Non-pigmented ciliary epithelial cell (primary cell): ENCODE results near the gene SEMA5B.

ENCODE experiments used
- DNase-seq: peaks from one replicate; pipeline ENCODE4 v3.0.0-alpha.2; 2010; ENCODE audit warnings: low read depth

The SEMA5B gene

DNA sequence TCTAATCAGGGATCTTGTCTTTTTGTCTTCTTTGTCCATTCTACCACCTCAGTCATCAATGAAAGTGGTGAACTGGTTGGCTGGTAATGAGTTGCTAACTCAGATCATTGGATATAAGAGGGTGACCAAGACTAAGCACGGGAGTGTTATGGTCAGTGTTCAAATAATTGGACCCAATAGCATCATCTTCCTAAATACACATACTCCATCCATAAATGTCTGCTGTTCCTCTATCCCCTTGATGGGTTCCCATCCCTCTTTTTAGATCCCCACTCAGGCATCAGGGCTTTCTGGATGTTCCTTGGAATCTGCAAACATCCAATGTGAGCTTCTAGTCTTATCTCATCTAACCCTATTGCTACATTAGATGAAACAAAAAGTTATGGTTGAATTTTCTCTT is 3.5 kb downstream of the SEMA5B start:
- no peak for DNase-seq

DNA sequence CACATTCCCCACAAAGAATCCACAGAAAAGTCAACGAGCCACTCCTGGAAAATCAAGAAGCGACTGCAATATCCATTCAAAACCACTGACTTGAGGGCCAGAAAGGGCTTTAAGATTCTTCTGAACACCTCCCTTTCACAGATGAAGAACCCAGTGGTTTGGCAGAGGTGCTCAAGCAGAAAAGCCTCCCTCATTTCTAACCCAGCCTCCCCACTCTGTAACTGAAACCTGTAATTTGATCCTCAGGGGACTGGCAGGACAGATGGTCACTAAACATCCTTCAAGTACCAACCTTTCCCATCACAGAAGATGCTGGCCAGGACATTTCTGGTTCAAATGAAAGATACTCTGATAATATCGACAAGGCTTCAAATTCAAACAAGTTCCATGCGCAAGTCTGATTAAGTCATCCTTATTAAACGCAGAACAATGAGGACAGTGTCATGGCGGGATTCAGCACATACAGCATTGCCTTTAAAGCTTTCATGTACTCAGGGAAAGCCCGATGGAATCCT is 5.5 kb downstream of the SEMA5B start:
- DNase-seq: no peak

DNA sequence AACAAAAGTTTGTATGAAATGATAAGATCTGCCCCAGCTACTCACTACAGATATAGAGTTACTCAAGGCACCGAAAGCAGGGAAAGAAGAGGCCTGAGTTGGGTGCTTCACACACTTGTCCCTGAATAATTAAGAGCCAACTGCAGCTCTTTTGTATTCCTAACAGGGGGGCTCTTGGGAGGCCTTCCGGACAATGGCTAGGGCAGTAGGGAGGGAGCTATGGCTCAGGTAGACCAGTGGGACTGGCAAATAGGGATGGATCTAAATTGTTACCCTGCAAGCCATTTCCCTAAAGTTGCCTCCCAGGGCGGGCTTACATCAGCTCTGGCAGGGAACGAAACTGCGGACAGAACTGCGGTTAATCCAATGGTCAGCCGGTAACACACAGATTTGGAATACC is 6.2 kb downstream of the SEMA5B start:
- DNase-seq: no peak

DNA sequence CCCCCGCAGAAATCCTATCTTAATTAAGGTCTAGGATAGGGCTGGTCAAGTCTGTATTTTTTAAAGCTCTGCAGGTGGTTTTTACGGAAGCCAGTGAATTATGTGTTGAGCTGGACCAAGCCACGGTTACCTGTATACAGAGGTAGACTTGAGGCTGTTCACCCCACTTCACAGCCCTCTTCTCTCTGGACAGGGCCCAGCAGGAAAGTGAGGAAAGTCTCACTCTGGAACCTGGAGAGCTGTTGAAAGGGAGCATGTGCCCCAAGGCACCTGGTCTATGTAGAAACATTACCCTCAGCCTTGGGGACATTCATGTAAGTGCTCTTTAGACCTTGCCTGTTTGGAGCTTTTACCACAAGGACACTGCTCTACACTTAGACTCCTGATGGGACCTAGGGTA is 6.9 kb downstream of the SEMA5B start:
- DNase-seq: no peak

DNA sequence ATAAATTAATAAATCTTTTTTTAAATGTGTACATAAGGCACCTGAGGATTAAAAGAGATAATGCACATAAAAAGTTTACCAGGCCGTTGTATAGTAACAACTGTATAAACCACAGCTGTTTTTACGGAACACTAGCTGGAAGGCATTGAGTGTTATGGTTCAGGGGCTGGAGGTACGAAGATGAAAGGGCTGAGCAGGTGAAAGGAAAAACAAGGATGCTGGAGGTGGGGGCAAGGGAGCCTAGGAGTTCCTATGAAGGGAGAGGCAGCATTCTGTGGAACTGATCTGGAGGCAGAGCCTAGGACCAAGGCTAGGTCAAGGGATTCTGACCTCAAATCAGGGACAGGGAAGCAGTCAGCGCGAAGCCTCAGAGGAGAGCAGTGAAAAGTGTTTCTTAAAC is 8.0 kb downstream of the SEMA5B start:
- no peak for DNase-seq

DNA sequence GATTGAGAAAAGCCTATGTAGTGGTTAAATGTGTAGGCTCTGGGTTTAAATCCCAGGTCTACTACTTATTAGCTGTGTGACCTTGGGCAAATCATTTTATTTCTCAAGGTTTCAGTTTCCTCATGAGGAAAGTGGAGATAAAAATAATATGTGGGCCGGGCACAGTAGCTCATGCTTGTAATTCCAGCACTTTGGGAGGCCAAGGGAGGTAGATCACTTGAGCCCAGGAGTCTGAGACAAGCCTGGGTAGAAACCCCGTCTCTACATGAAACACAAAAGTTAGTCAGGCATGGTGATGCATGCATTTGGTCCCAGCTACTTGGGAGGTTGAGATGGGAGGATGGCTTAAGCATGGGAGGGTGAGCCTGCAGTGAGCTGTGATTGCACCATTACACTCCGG is 8.4 kb downstream of the SEMA5B start:
- DNase-seq: no peak

DNA sequence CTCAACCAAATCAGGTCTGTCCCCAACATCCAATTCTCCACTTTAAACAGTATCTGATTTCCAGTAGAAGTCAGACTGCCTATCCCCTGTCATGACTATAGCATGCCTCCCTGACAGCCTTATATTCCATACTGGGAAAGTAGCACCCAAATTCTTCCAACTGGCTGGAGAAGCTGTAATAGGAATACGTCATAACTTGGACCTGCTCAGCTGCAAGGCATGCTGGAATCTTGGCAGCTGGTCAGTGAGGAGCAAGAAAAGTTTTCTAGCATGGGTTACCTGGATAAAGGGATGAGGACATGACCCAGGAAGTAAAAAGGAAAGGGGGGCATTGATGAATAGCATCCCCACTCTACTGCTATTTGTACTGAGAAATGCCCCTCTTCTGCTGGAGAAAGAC is 8.9 kb downstream of the SEMA5B start:
- no peak for DNase-seq

DNA sequence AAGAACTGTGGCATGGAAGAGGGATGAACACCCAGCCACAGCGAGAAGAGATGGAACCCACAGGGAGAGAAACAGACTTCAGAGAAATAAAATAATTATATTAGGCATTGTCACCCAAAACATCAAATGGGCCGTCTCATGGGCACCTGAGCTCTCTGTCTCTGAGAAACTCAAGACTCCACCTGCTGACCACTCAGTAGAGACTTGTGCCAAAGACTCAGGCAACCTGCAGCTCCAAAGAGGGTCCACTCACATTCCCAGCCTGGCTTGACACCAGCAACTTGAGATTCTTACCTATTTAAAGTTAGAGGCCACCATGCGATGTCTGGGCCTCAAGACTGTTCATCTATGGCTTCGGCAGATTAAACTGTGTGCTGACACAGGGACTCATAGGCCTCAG is 12.0 kb downstream of the SEMA5B start:
- no peak for DNase-seq

DNA sequence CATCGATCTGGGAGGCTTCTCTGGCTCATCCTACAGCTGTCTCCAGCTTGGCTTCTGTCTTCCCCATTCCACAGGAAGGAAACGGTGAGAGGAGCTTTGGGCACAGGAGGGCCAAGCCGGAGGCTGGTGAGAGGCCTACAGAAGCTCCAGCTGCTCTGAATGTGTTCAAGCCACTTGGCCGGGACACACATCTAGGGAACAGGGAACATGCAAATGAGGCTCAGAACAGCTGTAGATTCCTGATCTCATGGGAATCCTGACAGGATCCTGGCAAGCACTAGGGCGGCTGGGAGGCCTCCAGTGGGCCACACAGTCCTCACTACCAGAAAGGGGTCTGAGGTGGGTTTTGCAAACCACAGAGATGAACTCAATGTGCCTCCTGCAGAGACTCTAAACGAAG is 13.7 kb downstream of the SEMA5B start:
- DNase-seq: no peak

DNA sequence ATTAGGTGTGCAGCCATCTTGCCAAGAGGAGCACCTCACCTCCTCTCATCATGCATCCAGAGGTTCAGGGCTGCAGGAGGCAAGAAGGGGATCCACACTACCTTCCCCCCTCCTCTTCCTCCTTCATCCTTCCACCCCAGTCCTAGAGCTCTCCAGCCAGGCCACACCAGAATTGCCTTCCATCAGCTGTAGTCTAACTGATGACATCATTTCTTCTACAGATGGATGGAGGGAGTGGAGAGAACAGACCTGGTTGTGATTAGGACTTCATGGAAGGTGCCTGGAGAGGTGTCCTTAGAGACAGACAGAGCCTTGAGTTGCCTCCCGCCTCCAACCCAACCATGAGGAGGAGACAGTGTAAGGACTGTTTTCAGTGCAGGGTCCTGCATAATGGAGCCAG is 14.9 kb downstream of the SEMA5B start:
- DNase-seq: no peak

DNA sequence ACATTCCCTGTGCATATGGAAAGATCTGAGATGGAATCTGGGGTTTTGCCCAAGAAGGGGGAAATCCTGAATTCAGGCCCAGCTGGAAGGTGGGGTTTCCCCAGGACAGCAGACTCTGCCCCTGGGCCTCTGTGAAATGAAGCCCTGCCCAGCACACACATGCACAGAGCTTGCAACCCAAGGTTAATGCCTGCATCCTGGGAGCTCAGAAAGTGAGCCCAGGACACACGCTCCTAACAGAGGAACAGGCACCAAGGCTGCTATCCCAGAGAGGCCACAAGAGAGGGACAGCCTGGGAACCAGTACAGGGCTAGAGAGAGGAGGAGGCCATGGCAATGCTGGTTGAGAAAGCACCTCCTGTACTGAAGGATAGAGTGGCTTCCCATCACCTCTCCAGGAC is 16.1 kb downstream of the SEMA5B start:
- DNase-seq: no peak

DNA sequence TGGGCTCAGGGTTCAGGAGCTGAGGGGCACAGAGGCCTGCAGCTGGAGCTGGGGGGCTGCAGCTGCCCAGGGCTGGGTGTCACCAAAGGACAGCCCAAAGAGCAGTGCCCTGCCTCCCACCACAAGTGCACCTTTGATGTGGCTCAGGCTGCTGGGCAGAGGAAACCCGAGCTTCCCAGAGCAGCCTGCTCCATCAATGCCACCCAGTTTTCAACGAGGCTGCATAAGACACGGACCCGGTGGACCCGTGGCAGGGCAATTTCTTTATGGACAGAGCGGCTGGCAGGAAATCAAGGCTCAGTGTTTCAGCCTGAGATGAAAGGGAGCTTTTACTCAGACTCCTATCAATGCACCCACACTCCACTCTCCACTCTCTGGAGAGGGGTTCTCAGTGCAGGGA is 18.7 kb downstream of the SEMA5B start:
- DNase-seq: no peak

DNA sequence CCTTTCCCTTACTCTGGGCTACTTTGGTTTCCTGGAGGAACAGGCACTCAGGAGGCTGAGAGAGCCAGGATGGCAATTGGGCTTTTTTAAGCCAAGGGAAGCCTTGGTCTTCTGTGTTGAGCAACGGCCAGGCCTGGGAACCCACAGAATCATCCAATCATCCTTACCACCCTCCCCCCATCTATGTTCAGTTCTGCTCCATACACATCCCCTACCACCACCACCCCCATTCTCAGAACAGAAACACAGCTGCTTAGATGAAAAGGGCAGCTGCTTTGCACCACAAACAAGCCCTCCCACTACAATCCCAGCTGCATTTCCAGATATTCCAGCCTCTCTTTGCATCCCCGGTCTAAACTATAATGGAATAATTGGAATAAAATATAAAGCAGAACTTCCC is 21.0 kb downstream of the SEMA5B start:
- DNase-seq: no peak

DNA sequence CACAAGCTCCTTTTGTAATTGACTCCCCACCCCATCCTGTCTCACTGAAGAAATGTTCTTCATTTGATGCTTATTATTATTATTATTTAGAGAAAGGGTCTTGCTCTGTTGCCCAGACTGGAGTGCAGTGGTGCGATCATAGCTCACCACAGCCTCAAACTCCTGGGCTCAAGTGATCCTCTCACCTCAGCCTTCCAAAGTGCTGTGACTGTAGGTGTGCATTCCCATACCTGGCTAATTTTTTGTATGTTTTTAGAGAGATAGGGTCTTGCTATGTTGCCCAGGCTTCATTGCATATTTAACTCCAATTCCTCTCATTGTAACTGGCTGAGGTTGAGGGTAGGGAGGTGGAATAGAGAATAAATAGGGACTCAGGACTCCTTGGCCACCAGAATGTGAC is 22.3 kb downstream of the SEMA5B start:
- no peak for DNase-seq

DNA sequence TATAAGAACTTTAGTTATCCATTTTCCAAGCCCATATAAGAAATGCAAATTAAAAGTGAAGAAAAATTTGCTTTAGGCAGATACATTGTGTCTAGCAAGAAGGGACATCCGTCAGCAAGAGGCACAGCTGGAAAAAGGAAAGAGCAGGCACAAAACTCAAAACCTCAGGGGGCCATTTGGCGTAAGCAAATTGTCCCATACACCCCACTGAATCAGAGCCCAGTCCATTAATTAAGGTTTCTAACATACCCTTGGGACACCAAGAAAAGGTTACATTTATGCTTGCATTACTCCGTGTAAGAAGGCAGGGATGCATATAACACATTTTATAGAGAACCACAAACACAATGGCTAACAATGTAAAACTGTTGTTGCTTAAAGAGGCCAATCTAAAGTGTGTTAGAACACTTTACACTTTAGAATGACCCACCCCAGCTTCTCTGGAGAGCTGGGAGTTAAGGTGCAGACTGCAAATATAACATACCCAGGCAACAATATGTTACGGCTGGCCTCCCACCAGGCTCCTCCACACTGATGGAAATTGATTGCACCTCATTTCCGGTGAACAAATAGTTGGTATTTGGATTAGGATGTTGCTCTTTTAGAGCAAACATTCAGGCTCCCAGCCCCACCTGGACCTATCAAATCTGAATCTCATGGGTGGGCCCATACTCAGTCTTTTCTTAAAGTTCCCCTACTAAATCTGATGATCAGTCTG is 23.2 kb downstream of the SEMA5B start:
- DNase-seq: no peak

DNA sequence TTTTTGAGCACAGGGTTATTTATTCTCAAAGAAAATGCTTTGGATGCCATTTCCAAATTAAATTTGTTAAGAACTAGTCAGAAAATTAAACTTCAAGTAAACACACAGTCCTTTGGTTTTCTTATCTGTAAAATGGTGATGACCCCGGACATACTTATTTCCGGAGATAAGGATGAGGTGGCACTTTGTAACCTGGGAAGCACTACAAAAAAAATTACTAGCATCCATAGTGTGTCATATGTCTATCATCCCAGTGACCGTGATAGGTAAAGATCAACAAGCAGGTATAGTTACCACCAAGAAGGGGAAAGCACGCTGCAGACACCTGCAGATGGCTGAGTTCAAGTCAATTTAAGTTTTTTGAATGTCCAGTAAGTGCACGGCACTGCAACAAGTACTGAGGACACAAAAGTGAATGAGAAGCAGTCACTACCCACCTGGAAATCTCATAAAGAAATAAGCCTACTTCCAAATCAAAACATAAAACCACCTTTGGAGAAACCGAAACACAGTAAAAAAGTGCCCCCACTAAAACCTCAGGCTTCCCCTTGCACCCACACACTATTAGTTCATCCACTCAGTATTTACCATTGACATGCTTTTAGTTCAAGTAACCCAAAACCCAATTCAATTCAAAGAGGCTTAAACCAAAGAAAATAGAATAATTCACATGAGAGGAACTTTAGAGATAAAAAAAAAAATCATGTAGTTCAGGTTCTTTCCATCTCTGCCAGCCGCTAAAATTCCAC is 24.6 kb downstream of the SEMA5B start:
- no peak for DNase-seq

DNA sequence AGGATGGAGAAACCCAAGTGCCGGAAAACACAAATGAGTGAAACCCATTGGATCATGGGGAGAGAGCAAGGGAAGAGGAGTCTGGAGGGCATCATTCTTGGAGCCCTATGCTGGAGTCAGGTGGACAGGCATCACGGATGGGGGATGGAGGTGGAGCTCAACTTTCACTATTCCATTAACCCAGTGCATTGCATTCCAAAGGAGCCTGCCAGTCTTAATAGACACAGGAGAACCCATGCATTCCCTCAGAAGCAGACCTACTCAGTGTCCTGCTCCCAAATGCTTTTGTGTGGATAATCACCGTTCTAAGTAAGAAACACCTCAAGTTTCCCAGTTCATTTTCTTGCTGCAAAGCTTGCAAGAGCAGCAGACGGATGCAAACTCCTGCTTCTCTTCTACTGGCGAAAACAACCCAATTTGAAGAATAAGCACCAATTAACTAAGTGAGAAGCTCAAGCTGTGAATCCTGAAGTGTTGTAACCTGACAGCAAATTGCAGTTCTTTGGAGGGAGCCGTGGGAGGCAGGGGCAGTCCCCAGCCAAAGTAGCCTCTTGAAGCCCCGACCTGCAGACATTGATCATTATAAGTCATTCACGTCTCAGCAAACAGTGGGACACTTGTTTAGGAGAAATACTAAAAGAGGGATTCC is 25.3 kb downstream of the SEMA5B start:
- DNase-seq: no peak

DNA sequence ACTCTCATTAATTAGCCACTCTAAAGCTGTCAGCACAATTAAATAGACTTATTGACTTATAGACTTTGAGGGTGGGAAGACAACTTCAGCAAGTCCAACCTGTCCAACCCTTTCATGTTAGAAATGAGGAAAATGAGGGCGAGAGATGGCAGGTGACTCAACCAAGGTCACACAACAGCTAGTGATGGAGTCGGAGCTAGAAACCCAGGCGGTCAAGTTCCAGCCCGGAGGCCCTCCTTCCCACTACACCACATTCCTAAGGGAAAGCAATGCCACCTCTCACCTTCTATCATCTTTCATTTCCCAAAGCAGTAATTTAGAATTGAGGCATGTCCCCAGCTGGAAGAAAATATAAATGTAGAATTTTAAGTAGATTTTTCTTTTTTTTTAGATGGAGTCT is 28.7 kb downstream of the SEMA5B start:
- no peak for DNase-seq

DNA sequence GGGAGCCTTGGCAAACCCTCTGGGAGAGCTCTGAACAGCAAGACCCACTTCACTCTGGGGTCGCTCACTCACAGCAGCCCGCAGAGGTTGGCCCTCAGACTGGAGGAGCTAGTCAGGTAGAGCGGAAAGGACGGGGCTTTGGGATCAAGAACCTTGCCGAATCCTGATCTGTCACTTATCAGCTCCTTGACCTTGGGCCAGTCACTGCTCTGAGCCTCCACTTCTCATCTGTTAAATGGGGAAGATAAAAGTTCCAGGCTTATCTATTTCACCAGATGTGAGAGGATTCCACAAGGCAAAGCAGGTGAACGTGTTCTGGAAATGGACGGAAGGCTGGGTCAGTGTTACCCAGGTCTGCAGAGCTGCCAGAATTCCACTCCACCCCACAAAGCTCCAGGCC is 29.4 kb downstream of the SEMA5B start:
- DNase-seq: no peak

DNA sequence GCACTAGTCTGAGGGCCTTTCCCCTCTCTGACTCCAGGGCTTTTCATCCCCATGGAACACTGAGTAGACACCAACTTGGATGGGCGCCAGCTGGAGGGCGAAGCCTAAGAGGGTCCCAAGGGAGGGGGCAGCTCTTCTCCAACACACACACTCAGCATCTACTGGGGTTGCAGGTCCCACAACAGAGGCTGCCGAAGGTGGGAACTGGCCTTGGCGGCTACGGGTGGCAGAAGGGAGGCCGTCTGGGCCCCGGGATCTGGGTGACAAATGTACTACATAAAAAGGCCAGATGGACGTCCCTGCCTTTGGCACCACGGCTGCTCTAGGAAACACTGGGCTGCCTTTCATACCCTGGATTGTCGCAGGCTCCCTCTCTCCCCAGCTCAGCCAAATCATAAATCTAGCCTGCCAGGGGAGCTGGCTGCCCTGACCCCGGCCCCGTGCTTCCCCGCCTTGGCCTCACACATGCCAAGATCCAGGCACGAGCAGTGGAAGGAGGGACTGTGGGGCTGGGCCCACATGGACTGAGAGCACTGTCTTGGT is 31.5 kb downstream of the SEMA5B start:
- no peak for DNase-seq

DNA sequence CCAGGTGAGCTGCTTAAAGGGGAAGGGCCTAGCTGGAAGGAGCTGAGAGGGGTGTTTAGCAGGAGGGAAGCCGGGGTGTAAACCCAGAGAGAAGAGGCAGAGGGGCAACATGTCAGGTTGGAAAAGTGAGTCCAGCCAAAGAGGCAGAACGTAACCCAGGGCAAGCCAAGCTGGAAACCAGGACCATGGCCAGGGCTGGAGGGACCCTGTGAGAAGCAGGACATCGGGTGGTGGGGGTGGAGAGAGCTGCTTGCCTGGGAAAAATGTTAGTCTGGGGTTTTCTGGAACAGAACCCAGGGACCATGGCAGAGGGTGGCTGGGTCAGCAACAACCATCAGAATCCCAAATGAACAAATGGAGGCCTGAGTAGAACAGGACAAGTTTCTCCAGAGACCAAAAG is 32.6 kb downstream of the SEMA5B start:
- no peak for DNase-seq

DNA sequence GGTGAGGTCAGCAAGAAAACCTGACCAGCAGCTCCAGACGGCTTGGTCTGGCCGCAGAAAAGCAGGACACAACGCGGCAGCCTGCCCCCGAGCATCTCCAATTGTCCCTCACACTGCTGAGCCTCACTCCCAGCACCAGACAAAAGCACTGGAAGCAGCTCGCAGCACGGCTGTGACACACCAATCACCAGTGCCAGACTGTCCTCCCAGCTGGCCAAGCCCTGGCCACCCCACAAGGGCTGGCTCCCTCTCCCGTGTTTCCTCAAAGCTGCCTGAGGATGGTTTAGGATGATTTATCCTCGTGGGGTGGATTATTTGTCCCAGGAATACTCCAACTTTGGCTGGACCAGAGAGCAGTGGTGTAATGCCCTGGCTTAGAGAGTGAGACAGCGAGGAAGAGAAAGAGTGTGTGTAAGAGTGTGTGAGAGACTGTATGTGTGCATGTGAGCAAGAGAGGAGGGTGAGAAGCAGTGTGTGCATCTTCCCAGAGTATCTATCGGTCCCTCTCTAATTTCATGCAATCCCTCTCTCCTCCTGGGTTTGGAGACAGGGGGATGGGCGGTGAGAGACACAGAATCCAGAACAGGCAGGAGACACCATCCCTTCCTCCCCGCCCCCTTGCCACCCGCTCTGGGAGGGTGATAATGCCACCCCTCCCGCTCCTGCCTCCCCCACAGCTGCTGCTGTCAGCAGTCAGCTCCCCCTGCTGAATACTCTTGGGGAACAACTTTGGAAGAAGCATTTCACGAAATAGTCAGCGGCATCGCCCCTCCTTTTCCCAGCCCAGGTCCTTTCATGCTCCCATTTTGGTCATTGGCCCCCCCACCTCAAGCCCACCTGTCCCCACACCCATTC is 34.2 kb downstream of the SEMA5B start:
- DNase-seq: no peak
